HL-60/S4 (cell line): ENCODE results near the gene VNN1.

Source experiments
- in situ Hi-C: fragments of 300-500 bp; cut with MboI; formaldehyde crosslinking; loops from 2 replicates; pipeline ENCODE4 v1.14.3; 2022; ENCODE audit warnings: low sequenced_read_pairs

VNN1 gene

DNA sequence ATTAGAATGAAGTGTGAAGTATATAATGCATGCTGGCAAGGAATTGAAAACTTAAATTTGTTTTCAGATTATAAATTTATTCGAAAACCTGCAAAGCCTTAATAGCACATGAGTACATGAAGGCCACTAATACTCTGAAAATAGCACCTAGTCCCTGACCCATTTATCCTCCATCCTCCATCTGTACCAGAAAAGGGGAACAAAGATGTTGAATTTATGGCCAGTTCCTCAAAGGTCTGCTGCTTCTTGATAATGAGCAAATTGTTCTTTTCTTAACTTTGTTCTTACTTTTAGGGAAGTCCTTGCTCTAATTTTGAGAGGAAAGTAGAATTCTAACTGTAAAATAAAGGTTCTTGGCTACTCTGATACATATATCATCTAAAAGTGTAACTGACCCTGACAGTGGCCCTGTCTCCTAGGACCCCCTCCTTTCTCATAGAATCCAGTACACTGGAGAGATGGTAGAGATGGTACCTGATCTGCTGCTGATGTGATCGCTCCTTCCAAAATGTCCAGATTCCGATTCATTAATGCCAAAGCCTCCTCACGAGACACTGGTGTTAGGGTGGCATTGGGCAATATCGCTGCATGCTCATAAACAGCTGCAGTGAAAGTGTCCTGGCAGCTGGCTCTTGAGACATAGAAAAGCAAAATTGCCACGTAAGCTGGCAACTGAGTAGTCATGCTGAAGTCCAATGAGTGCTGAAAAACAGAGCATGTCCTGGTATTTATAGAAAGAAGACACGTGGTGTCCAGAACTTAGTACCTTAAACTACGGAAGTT, at the start of gene VNN1:
TSS of gene VNN1 (minus strand) at position 704 of the 783 bp plus-strand sequence. CDS start at position 684, 20 bp downstream.
- in situ Hi-C loops, result no loop called here

DNA sequence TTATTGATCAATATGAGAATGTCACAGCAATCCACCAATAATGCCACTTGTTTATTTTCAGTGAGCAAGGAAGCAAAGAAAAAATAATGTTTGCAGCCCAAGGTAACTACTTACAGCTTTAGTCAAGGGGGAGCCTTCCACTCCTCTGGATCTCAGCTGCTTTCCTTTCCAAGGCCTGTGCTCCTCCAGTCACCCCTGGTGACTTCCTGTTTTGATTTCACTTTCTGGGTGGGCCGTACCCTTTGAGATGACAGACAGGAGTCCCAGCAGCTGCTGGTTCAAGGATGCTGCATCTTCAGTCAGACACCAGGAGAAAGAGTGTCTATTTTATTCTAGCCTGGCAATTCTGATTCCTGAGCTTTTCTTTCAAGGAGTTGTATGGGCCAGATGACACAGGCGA, 49.4 kb upstream of the VNN1 start:
- in situ Hi-C loops, result no loop called here

DNA sequence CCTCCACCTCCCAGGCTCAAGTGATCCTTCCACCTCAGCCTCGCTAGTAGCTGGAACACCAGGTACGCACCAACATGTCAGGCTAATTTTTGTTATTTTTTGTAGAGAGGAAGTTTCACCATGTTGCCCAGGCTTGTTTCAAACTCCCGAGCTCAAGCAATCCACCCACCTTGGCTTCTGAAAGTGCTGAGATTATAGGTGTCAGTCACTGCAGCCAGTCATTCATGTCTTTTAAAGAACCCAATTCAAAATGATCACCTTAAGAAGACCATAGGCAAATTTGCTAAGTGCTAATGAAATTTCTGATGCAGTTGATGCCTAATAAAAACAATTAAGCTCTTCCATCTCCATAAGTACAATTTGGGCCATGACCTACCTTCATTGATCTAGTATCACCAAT, 46.4 kb upstream of the VNN1 start:
- in situ Hi-C loops, result no loop called here

DNA sequence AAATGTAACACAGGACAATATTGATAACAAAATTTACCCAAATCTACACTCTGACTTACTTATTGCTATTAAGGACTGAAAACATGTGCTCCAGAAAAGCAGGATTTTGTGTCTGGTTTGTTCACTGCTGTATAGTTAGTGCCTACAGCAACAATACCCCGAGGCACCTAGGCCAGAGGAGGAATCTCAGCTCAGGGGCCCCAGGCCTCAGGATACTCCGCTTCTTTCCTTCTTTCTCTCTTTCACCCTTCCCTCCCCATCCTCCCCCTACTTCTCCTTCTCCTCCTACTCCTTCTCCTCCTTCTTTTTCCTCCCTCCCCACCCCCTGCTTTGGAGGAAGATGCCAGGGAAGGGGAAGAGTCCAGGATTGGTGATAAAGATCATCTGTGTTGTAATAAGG, 44.8 kb upstream of the VNN1 start:
- in situ Hi-C loops, result no loop called here

- in situ Hi-C loops, result no loop called here
These were observed 38.4 kb upstream of the VNN1 start for GRCh38 chr6:132752255-132752654.

DNA sequence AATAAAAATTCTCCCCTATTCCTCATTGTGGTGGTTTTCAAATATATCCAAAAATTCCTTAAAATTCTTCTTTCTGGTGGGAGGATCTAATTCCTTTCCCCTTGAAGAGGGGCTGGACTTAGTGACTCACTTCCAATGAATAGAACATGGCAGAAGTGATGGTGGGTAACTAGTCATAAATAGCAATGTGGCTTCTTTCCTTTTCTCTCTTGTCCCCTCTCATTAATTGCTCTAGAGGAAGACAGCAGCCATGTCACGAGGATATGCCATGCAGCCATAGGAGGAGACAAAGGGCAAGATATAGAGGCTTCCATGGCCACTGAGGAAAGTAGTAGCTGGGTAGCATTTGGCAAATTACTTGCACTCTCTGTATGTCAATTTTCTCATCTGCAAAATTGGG, 38.0 kb upstream of the VNN1 start:
- in situ Hi-C loops, result no loop called here

DNA sequence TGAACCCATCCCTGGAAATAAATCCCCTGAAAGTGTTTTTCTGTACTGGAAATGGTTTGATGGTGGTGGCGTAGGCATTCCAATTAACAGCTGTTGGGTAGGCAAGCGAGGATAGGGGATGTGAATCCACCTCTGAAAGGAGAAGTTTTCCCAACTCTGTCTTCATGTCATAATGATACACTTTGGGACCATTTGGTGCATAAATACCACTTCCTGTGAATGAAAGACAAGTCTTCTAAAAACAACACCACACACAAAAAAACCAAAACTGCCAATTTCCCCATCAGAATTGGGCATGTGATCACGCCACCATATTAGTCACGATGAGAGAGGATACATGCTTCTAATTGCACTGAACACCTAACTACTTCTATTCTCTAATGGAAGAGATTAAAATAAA, 37.5 kb upstream of the VNN1 start:
- in situ Hi-C loops, result no loop called here

GRCh38 chr6:132750455-132751248, 36.8 kb upstream of the VNN1 start:
- in situ Hi-C loops, result no loop called here

GRCh38 chr6:132749111-132749510, 35.3 kb upstream of the VNN1 start:
- in situ Hi-C loops, result no loop called here

DNA sequence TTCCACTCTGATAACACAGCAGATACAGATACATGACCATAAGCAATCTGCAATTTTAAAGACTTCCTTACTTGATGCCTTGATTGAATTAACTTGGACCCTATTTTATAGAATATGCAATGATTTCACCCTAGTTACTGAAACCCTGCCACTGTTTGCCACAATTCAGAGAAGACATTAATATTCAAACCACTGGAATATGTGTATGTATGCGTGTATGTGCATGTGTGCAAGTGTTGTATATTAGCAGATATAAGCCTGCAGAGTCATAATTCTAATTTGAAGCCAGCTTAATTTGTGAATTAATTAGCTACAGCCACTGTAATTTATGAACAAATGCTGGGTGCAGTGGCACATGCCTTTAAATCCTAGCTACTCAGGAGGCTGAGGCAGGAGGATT, 34.6 kb upstream of the VNN1 start:
- in situ Hi-C loops, result no loop called here

- in situ Hi-C loops, result no loop called here
These were observed 32.2 kb upstream of the VNN1 start for GRCh38 chr6:132746048-132746447.

- in situ Hi-C loops, result no loop called here
These were observed 28.6 kb upstream of the VNN1 start for GRCh38 chr6:132742495-132742894.

GRCh38 chr6:132741281-132741680, 27.4 kb upstream of the VNN1 start:
- in situ Hi-C loops, result no loop called here

GRCh38 chr6:132736239-132736638, 22.4 kb upstream of the VNN1 start:
- in situ Hi-C loops, result no loop called here

DNA sequence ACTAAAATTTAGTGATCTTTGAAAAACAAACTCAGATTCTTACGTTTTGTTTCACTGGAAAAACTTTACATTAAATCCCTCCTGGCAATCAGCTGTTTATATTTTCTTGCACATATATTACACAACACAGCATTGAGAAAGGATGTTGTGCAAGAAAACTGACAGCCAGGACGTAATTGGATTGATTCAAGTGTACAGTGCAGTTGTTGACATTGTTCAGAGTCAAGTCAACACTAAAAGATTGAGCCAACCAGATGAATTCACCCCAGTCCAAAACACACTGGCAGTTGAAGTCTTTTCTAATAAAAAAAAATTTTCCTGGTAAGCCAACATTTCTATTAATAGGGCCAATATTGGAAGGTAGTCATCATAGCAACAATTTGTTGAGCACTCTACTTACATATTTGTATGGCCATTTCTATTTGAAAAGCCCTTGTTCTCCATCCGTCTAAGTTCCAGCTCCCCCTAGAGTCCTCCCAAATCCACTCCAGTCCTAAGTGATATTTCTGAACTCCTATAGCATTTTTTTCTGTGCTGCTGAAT, 20.9 kb upstream of the VNN1 start:
- in situ Hi-C loops, result no loop called here

DNA sequence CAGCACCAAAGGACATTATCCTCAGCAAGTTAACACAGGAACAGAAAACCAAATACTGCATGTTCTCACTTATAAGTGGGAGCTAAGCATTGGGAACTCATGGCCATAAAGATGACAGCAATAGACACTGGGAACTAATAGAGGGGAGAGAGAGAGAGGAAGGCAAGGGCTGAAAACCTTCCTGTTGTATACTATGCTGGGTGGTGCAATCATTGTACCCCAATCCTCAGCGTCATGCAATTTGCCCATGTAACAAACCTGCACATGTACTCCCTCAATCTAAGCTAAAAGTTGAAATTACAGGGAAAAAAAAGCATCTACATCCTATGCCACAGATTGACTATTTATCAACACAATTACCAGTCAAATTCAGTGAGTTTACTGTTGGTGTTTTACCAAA, 20.0 kb upstream of the VNN1 start:
- in situ Hi-C loops, result no loop called here

DNA sequence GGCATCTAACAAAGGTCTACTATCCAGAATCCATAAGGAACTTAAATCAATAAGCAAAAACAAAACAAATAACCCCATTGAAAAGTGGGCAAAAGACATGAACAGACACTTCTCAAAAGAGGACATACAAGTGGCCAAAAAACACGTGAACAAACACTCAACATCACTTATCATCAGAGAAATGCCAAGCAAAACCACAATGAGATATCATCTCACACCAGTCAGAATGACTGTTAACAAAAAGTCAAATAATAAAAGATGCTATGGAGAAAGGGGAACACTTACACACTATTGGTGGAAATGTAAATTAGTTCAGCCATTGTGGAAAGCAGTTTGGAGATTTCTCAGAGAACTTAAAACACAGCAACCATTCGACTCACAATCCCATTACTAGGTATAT, 19.4 kb upstream of the VNN1 start:
- in situ Hi-C loops, result no loop called here

- in situ Hi-C loops, result no loop called here
These were observed 17.2 kb upstream of the VNN1 start for GRCh38 chr6:132731086-132731485.

DNA sequence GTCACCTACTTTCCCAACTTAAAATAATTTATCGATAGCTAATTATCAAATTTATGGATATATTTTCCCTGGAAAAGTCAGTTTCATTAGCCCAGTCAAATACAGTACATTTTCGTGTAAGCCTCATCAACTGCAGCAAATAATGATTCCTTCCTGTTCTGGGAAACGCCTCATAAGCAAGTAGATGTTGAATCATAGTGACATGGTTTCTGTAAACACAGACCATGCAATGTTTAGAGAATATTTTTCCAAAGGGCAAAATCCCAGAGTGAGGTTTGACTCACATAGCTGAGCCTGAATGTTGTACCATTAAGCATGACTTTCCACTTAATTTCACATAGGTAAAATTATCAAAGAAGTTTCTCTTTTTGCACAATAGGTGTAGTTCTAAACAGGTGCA, 16.7 kb upstream of the VNN1 start:
- in situ Hi-C loops, result no loop called here

DNA sequence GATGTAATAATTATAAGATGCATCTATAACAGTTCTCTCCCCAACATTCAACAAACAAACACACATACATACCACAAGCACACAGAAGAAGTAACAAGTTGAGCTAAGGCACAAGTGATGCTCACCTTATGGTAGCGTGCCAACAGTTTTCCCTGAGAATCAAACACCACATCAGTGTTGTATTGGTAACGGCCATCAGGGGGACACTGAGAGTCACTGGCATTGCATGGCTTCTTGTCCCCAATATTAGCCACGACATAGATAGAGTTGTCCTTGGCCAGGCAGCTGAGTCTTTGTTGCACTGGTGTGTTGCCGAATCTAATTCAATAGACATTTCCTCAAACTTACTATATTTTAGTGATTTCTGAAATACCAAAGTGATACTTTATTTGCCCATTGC, 14.8 kb upstream of the VNN1 start:
- in situ Hi-C loops, result no loop called here

DNA sequence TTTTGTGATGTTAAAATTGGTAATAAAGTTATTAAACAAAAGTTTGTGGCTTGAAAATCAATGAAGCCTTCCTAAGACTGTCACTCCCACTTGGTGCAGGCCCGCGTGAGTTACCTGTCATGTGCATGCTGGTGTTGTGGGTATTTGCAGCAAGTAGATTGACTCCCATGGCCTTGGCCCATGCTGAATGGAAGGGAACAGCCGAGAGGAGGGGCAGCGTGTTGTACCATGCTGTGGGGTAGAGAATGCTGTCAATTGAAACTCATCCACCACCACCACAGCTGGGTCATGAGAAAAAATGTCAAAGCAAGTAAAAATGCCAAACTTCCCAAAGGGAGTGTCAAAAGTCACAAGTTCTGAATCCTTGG, 12.7 kb upstream of the VNN1 start:
- in situ Hi-C loops, result no loop called here

- in situ Hi-C loops, result no loop called here
These were observed 12.2 kb upstream of the VNN1 start for GRCh38 chr6:132725947-132726607.
